Transverse colon (tissue), 4 donors: ENCODE measurements around the gene CYP1A2. TPM values are rescaled to one million over a fixed set of nuclear protein-coding genes. Genes with fewer than 3 reads are reported as not detected.

Experiments
- DNase-seq: peaks from one replicate; pipeline ENCODE4 v3.0.0-alpha.2; 2019
- H3K27ac ChIP-seq, 4 donors: fragments of 200-600 bp; sonication (generic); 2 replicates each; pipeline ENCODE4 v1.5.1; 2016 to 2018; ENCODE audit warnings: inconsistent platforms in 4 of 4
- H3K27me3 ChIP-seq: fragments of 200-600 bp; sonication (generic); 2 replicates; pipeline ENCODE4 v1.5.1; 2017; ENCODE audit warnings: inconsistent platforms
- H3K36me3 ChIP-seq, 4 donors: fragments of 200-600 bp; sonication (generic); 2 replicates each; pipeline ENCODE4 v1.5.1; 2017 to 2019; ENCODE audit warnings: inconsistent platforms in 4 of 4
- H3K4me1 ChIP-seq, 4 donors: fragments of 200-600 bp; sonication (generic); 2 replicates each; pipeline ENCODE4 v1.5.1; 2017 to 2020; ENCODE audit warnings: inconsistent platforms in 4 of 4
- H3K4me3 ChIP-seq, 4 donors: fragments of 200-600 bp; sonication (generic); 1 replicate in 1 of 4; 2 replicates in 3 of 4; pipeline versions ENCODE4 v1.5.1 to v1.6.1; 2017 to 2019; ENCODE audit warnings: inconsistent platforms in 4 of 4
- H3K9me3 ChIP-seq, 2 donors: fragments of 200-600 bp; sonication (generic); 2 replicates each; pipeline ENCODE4 v1.5.1; 2017 to 2019; ENCODE audit warnings: inconsistent platforms in 2 of 2
- CTCF ChIP-seq, 5 experiments: fragments of 200-600 bp in 3 of 5; fragments of 450-650 bp in 2 of 5; sonication (generic) in 3 of 5; IDR thresholded peaks; 1 replicate in 2 of 5; 2 replicates in 3 of 5; pipeline ENCODE4 v1.5.1; 2016 to 2017; ENCODE audit warnings: antibody characterized with exemption in 5 of 5, inconsistent platforms in 3 of 5, mild to moderate bottlenecking in 2 of 5, moderate library complexity in 1 of 5
- EP300 ChIP-seq: sonication (generic); formaldehyde crosslinking; IDR thresholded peaks from one replicate; pipeline ENCODE4 v1.6.1; 2017; ENCODE audit warnings: antibody characterized with exemption, low read depth
- POLR2A ChIP-seq: fragments of 450-650 bp; IDR thresholded peaks from one replicate; pipeline ENCODE4 v1.6.1; 2016; ENCODE audit warnings: antibody characterized with exemption, mild to moderate bottlenecking, moderate library complexity
- POLR2AphosphoS5 ChIP-seq, 3 donors: sonication (generic); formaldehyde crosslinking; IDR thresholded peaks; one replicate each; pipeline ENCODE4 v1.6.1; 2016; ENCODE audit warnings: antibody characterized with exemption in 3 of 3
- WGBS, 2 donors: methylation state at CpG; one replicate each; pipeline ENCODE4 v1.1.5; 2018; ENCODE audit warnings: low coverage in 1 of 2; 5-methylcytosine and 5-hydroxymethylcytosine counted together
- in situ Hi-C, 4 donors: fragments of 200-750 bp; cut with MboI; loops; one replicate each; pipeline versions ENCODE4 v1.15.0 to v1.15.1; 2017; ENCODE audit warnings: low sequenced_read_pairs in 3 of 4, low pct_ligation_motif_present in 1 of 4, low pct_unique_long_range_greater_than_20kb in 1 of 4
- intact Hi-C: fragments of 100-400 bp; cut with DNase I; formaldehyde crosslinking; loops from one replicate; pipeline ENCODE4 v1.15.1; 2023; ENCODE audit warnings: low total_unique reads
- total RNA-seq, 4 donors: library from RNA; depleted of rRNA; stranded (reverse); fragments of >200 nt; gene quantifications; one replicate each; pipeline ENCODE4 v1.1.0, GENCODE V29; 2016

CYP1A2 gene
- total RNA-seq, 4 donors from 2014 or later: not detected

- DNase-seq: no peak
- H3K9me3 ChIP-seq: no peaks in the 10 kb centered on the region
- intact Hi-C loops (no loop called here), in situ Hi-C loops (no loop called here)
- H3K27me3 ChIP-seq: no peaks in the 10 kb centered on the region
- peak overlapping the region; percentile 84 to 92 (median 86) for H3K27ac ChIP-seq
- TF ChIP-seq EP300 (no peak), POLR2A (no peak), CTCF (IDR thresholded peaks at IDR 0.05) (no peak), POLR2AphosphoS5 (IDR thresholded peaks at IDR 0.05) (no peak)
- no peaks in the 10 kb centered on the region for H3K36me3 ChIP-seq
- peaks cover 57 to 91% (median 69%) of the 10 kb centered on the region in 4 donors for H3K4me1 ChIP-seq
- H3K4me3 ChIP-seq: peak overlapping the region in 1 of 4 donors; percentile 32
- 0 to 23% methylated on average over 1 to 3 of the region's 3 CpGs for whole genome bisulfite sequencing, 2 donors
Measured at GRCh38 chr15:74789741-74790079, 41.1 kb downstream of the CYP1A2 start.

GRCh38 chr15:74790080-74790916 lies 41.7 kb downstream of the CYP1A2 start:
- peak; percentile 68 for DNase-seq
- in situ Hi-C loops: no loop called here
- H3K36me3 ChIP-seq: no peaks in the 10 kb centered on the region
- WGBS, 2 donors: 32 to 40% methylated on average over 2 to 15 of the region's 15 CpGs
- no peaks in the 10 kb centered on the region for H3K9me3 ChIP-seq
- peak overlapping the region in 1 of 4 donors; percentile 32 for H3K4me3 ChIP-seq
- peaks cover 54 to 86% (median 65%) of the 10 kb centered on the region in 4 donors for H3K4me1 ChIP-seq
- peak overlapping the region; percentile 84 to 92 (median 86) for H3K27ac ChIP-seq
- TF ChIP-seq POLR2A (peak; percentile 15), POLR2AphosphoS5 (IDR thresholded peaks at IDR 0.05) (peak in 1 of 3 donors; percentile 10), EP300 (no peak), CTCF (IDR thresholded peaks at IDR 0.05) (no peak)
- H3K27me3 ChIP-seq: no peaks in the 10 kb centered on the region
- intact Hi-C loops: no loop called here

GRCh38 chr15:74791007-74791406 lies 42.4 kb downstream of the CYP1A2 start:
- intact Hi-C loops: no loop called here
- Histone ChIP-seq H3K9me3 (no peaks in the 10 kb centered on the region), H3K36me3 (no peaks in the 10 kb centered on the region), H3K27ac (peak overlapping the region; percentile 84 to 92 (median 86)), H3K27me3 (no peaks in the 10 kb centered on the region), H3K4me3 (no peak overlapping the region), H3K4me1 (peaks cover 50 to 78% (median 61%) of the 10 kb centered on the region in 4 donors)
- 24 to 57% methylated on average over 1 of the region's 1 CpG for WGBS, 2 donors
- in situ Hi-C loops: no loop called here
- TF ChIP-seq POLR2AphosphoS5 (IDR thresholded peaks at IDR 0.05) (no peak), EP300 (no peak), CTCF (IDR thresholded peaks at IDR 0.05) (no peak), POLR2A (no peak)
- no peak for DNase-seq

- in situ Hi-C loops: no loop called here
- WGBS, 2 donors: 60 to 81% methylated on average over 1 to 7 of the region's 7 CpGs
- H3K9me3 ChIP-seq: no peaks in the 10 kb centered on the region
- intact Hi-C loops: no loop called here
- no peak for TF ChIP-seq EP300
- no peak for TF ChIP-seq POLR2AphosphoS5 (IDR thresholded peaks at IDR 0.05)
- TF ChIP-seq POLR2A: no peak
- TF ChIP-seq CTCF (IDR thresholded peaks at IDR 0.05): no peak
- no peak overlapping the region for H3K27ac ChIP-seq
- no peaks in the 10 kb centered on the region for H3K27me3 ChIP-seq
- no peak for DNase-seq
- no peaks in the 10 kb centered on the region for H3K36me3 ChIP-seq
- no peak overlapping the region for H3K4me3 ChIP-seq
- H3K4me1 ChIP-seq: peaks cover 45 to 72% (median 54%) of the 10 kb centered on the region in 4 donors
Measured at GRCh38 chr15:74791667-74792066, 43.0 kb downstream of the CYP1A2 start.
